Neural progenitor cell (in vitro differentiated cells): ENCODE results near the gene GGTLC1. TPM values are rescaled to one million over a fixed set of nuclear protein-coding genes. Genes with fewer than 3 reads are reported as not detected.

Source experiments
- DNase-seq: peaks from one replicate; pipeline ENCODE4 v3.0.0-alpha.2; 2016; ENCODE audit warnings: low spot score
- H2AFZ ChIP-seq: fragments of 200-600 bp; sonication (generic); replicated peaks from 2 replicates; pipeline ENCODE4 v1.6.1; 2016; ENCODE audit warnings: antibody characterized with exemption
- H3F3A ChIP-seq: fragments of 200-600 bp; sonication (generic); 2 replicates; pipeline ENCODE4 v1.6.1; 2016; ENCODE audit warnings: antibody characterized with exemption, low read depth
- H3K27ac ChIP-seq: fragments of 200-600 bp; sonication (generic); 2 replicates; pipeline ENCODE4 v1.5.1; 2016; ENCODE audit warnings: mild to moderate bottlenecking
- H3K27me3 ChIP-seq: fragments of 200-600 bp; sonication (generic); 2 replicates; pipeline ENCODE4 v1.6.1; 2016; ENCODE audit warnings: mild to moderate bottlenecking, moderate library complexity
- H3K36me3 ChIP-seq: fragments of 200-600 bp; sonication (generic); 2 replicates; pipeline ENCODE4 v1.5.1; 2016
- H3K4me1 ChIP-seq: fragments of 200-600 bp; sonication (generic); 2 replicates; pipeline ENCODE4 v1.6.1; 2016; ENCODE audit warnings: mixed run types
- H3K4me2 ChIP-seq: fragments of 200-600 bp; sonication (generic); 2 replicates; pipeline ENCODE4 v1.6.1; 2016
- H3K4me3 ChIP-seq: fragments of 200-600 bp; sonication (generic); 2 replicates; pipeline ENCODE4 v1.5.1; 2016
- H3K79me2 ChIP-seq: fragments of 200-600 bp; sonication (generic); 2 replicates; pipeline ENCODE4 v1.6.1; 2016; ENCODE audit warnings: low read depth
- H3K9ac ChIP-seq: fragments of 200-600 bp; sonication (generic); 2 replicates; pipeline ENCODE4 v1.6.1; 2016
- H3K9me3 ChIP-seq: fragments of 200-600 bp; sonication (generic); 2 replicates; pipeline ENCODE4 v1.5.1; 2016; ENCODE audit warnings: low read depth
- H4K20me1 ChIP-seq: fragments of 200-600 bp; sonication (generic); 2 replicates; pipeline ENCODE4 v1.6.1; 2016; ENCODE audit warnings: low read depth
- H3K27ac Mint-ChIP-seq: 3 replicates; pipeline ENCODE4 v1.8.0; 2021; ENCODE audit warnings: mixed read lengths
- H3K27me3 Mint-ChIP-seq: 2 replicates; pipeline ENCODE4 v1.8.0; 2022; ENCODE audit warnings: low read depth, mild to moderate bottlenecking, inconsistent platforms, moderate library complexity, mixed read lengths; ENCODE audit not compliant: insufficient read depth
- H3K36me3 Mint-ChIP-seq: 3 replicates; pipeline ENCODE4 v1.8.0; 2021; ENCODE audit warnings: mixed read lengths
- H3K4me1 Mint-ChIP-seq: 3 replicates; pipeline ENCODE4 v1.8.0; 2021; ENCODE audit warnings: mixed read lengths
- H3K4me3 Mint-ChIP-seq: 3 replicates; pipeline ENCODE4 v1.8.0; 2021; ENCODE audit warnings: mild to moderate bottlenecking, moderate library complexity, mixed read lengths
- H3K9me3 Mint-ChIP-seq: 3 replicates; pipeline ENCODE4 v1.8.0; 2020; ENCODE audit warnings: mixed read lengths
- EZH2 ChIP-seq: fragments of 200-600 bp; sonication (generic); IDR thresholded peaks from 2 replicates; pipeline ENCODE4 v1.6.1; 2017; ENCODE audit warnings: antibody characterized with exemption, mild to moderate bottlenecking, moderate library complexity
- EZH2phosphoT487 ChIP-seq: fragments of 200-600 bp; sonication (generic); IDR thresholded peaks from 2 replicates; pipeline ENCODE4 v1.6.1; 2017; ENCODE audit warnings: antibody characterized with exemption
- total RNA-seq: library from RNA; depleted of rRNA; stranded (reverse); fragments of >200 nt; gene quantifications from 2 replicates; pipeline ENCODE4 v1.2.3, GENCODE V29; 2015; ENCODE audit warnings: low replicate concordance
- TF ChIP-seq, protein P1 (sequence below): fragments of 200-600 bp; sonication (generic); IDR thresholded peaks from 2 replicates; pipeline ENCODE4 v1.5.1; 2017; ENCODE audit warnings: antibody characterized with exemption, mild to moderate bottlenecking

The GGTLC1 gene
- total RNA-seq, 1 donor from 2014 or later: not detected

DNA sequence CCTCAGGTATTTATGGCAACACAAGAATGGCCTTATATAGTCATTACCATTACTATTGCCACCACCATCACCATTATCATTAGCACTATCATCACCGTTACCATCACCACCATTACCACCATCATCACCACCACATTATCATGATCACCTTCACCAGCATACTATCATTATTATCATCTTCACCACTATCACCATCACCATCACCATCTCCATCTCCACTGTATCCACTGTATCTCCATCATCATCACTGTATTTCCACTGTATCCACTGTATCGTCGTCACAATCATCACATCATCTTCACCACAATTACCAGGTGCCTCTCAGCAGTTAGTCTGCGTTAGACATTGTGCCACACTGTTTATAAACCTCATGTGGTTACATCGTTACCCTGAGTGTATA lies 45.3 kb downstream of the GGTLC1 start:
- no peak overlapping the region for H3K9ac ChIP-seq
- no peak overlapping the region for H3K4me2 ChIP-seq
- H4K20me1 ChIP-seq: no peaks in the 10 kb centered on the region
- Mint-ChIP-seq H3K36me3 (no peaks in the 10 kb centered on the region), H3K27ac (no peak overlapping the region), H3K4me1 (no peaks in the 10 kb centered on the region), H3K4me3 (no peak overlapping the region), H3K27me3 (peaks cover 2% of the 10 kb centered on the region), H3K9me3 (no peaks in the 10 kb centered on the region)
- no peak overlapping the region for H3K4me3 ChIP-seq
- H3K27ac ChIP-seq: no peak overlapping the region
- H3K4me1 ChIP-seq: no peaks in the 10 kb centered on the region
- H3K27me3 ChIP-seq: no peaks in the 10 kb centered on the region
- H3F3A ChIP-seq: no peaks in the 10 kb centered on the region
- H3K9me3 ChIP-seq: no peaks in the 10 kb centered on the region
- TF ChIP-seq EZH2phosphoT487: no peak
- no peak for TF ChIP-seq EZH2
- TF ChIP-seq, protein P1, sequence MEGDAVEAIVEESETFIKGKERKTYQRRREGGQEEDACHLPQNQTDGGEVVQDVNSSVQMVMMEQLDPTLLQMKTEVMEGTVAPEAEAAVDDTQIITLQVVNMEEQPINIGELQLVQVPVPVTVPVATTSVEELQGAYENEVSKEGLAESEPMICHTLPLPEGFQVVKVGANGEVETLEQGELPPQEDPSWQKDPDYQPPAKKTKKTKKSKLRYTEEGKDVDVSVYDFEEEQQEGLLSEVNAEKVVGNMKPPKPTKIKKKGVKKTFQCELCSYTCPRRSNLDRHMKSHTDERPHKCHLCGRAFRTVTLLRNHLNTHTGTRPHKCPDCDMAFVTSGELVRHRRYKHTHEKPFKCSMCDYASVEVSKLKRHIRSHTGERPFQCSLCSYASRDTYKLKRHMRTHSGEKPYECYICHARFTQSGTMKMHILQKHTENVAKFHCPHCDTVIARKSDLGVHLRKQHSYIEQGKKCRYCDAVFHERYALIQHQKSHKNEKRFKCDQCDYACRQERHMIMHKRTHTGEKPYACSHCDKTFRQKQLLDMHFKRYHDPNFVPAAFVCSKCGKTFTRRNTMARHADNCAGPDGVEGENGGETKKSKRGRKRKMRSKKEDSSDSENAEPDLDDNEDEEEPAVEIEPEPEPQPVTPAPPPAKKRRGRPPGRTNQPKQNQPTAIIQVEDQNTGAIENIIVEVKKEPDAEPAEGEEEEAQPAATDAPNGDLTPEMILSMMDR: no peak
- H2AFZ ChIP-seq: no peak overlapping the region
- H3K79me2 ChIP-seq: no peaks in the 10 kb centered on the region
- no peaks in the 10 kb centered on the region for H3K36me3 ChIP-seq
- DNase-seq: no peak

DNA sequence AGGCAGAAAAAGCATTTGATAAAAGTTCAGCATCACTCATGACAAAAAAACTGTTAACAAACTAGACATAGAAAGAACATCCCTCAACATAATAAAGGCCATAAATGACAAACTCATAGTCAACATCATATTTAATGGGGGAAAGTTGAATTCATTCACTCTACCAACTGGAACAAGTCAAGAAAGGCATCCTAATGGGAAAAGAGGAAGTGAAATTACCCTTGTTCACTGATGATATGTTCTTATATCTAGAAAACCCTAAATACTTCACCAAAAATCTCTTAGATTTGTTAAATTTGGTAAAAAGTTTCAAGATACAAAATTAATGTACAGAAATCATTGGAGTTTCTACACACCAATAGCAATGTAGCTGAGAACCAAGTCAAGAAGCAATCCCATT lies 48.9 kb downstream of the GGTLC1 start:
- H3K9me3 Mint-ChIP-seq: no peaks in the 10 kb centered on the region
- no peak for DNase-seq
- H3K27me3 Mint-ChIP-seq: peaks cover 5% of the 10 kb centered on the region
- no peak overlapping the region for H3K27ac ChIP-seq
- H3K27ac Mint-ChIP-seq: no peak overlapping the region
- H3K4me1 Mint-ChIP-seq: no peaks in the 10 kb centered on the region
- no peak for TF ChIP-seq EZH2
- H4K20me1 ChIP-seq: no peaks in the 10 kb centered on the region
- no peaks in the 10 kb centered on the region for H3K9me3 ChIP-seq
- no peaks in the 10 kb centered on the region for H3K36me3 ChIP-seq
- no peaks in the 10 kb centered on the region for H3K79me2 ChIP-seq
- H3K36me3 Mint-ChIP-seq: no peaks in the 10 kb centered on the region
- H2AFZ ChIP-seq: no peak overlapping the region
- no peak overlapping the region for H3K4me2 ChIP-seq
- no peak overlapping the region for H3K9ac ChIP-seq
- no peaks in the 10 kb centered on the region for H3K4me1 ChIP-seq
- H3F3A ChIP-seq: no peaks in the 10 kb centered on the region
- H3K27me3 ChIP-seq: no peaks in the 10 kb centered on the region
- H3K4me3 ChIP-seq: no peak overlapping the region
- H3K4me3 Mint-ChIP-seq: no peak overlapping the region

- H4K20me1 ChIP-seq: no peaks in the 10 kb centered on the region
- no peaks in the 10 kb centered on the region for H3F3A ChIP-seq
- Mint-ChIP-seq H3K9me3 (no peaks in the 10 kb centered on the region), H3K4me3 (no peak overlapping the region), H3K36me3 (no peaks in the 10 kb centered on the region), H3K27ac (no peak overlapping the region), H3K4me1 (no peaks in the 10 kb centered on the region), H3K27me3 (peaks cover 5% of the 10 kb centered on the region)
- no peaks in the 10 kb centered on the region for H3K79me2 ChIP-seq
- no peaks in the 10 kb centered on the region for H3K27me3 ChIP-seq
- no peak overlapping the region for H3K4me2 ChIP-seq
- H2AFZ ChIP-seq: no peak overlapping the region
- no peak overlapping the region for H3K27ac ChIP-seq
- TF ChIP-seq, protein P1: no peak
- no peak for TF ChIP-seq EZH2
- TF ChIP-seq EZH2phosphoT487: no peak
- H3K36me3 ChIP-seq: no peaks in the 10 kb centered on the region
- no peaks in the 10 kb centered on the region for H3K4me1 ChIP-seq
- H3K9ac ChIP-seq: no peak overlapping the region
- no peaks in the 10 kb centered on the region for H3K9me3 ChIP-seq
- no peak for DNase-seq
- no peak overlapping the region for H3K4me3 ChIP-seq
Observed at GRCh38 chr20:23939063-23939462, 49.5 kb downstream of the GGTLC1 start.

- Mint-ChIP-seq H3K27me3 (peaks cover 5% of the 10 kb centered on the region), H3K9me3 (no peaks in the 10 kb centered on the region), H3K4me1 (no peaks in the 10 kb centered on the region), H3K4me3 (no peak overlapping the region), H3K36me3 (no peaks in the 10 kb centered on the region), H3K27ac (no peak overlapping the region)
- no peak for DNase-seq
- Histone ChIP-seq H3K9me3 (no peaks in the 10 kb centered on the region), H3K79me2 (no peaks in the 10 kb centered on the region), H3K36me3 (no peaks in the 10 kb centered on the region), H3K4me2 (no peak overlapping the region), H3K9ac (no peak overlapping the region), H3K27ac (no peak overlapping the region), H3K4me3 (no peak overlapping the region), H3F3A (no peaks in the 10 kb centered on the region), H3K27me3 (no peaks in the 10 kb centered on the region), H2AFZ (no peak overlapping the region), H3K4me1 (no peaks in the 10 kb centered on the region), H4K20me1 (no peaks in the 10 kb centered on the region)
- no peak for TF ChIP-seq EZH2phosphoT487
- TF ChIP-seq, protein P1: no peak
- no peak for TF ChIP-seq EZH2
Observed at GRCh38 chr20:23938118-23938438, 50.5 kb downstream of the GGTLC1 start.
